Left ventricle myocardium superior (tissue), 1 donor: ENCODE measurements around the gene EML4. TPM values are rescaled to one million over a fixed set of nuclear protein-coding genes. Genes with fewer than 3 reads are reported as not detected.
"Not testable (repeated sequence)": the region's sequence is repeated elsewhere in the genome, so short reads cannot be mapped to it uniquely, and the experiment has no call there.

Source experiments
- ATAC-seq: fragments of 200-7000 bp; cut with Tn5 transposase; one replicate; pipeline ENCODE4 v1.9.1; 2020; ENCODE audit warnings: mild to moderate bottlenecking, moderate library complexity
- DNase-seq: peaks from one replicate; pipeline ENCODE4 v3.0.0-alpha.2; 2020
- intact Hi-C: fragments of 100-400 bp; cut with micrococcal nuclease; formaldehyde crosslinking; loops from one replicate; pipeline ENCODE4 v1.11.0; 2022
- total RNA-seq: library from RNA; stranded (reverse); fragmentation: NEBNext Ultra II Directional; extraction: Animal tissue kit (Norgen Biotek cat#: 25700); gene quantifications from one replicate; pipeline ENCODE4 v1.2.1, GENCODE V29; 2021
- donor health status: DM: no; HTN: yes; CAD: no; lungs with severe emphysema.

Gene EML4
- total RNA-seq, 1 donor from 2014 or later, result 4.7 TPM

- intact Hi-C loops, DNase-seq, ATAC-seq: not testable (repeated sequence)
Observed at GRCh38 chr2:42334865-42335264, 165.7 kb downstream of the EML4 start.

- ATAC-seq, result no peak
- intact Hi-C loops, result no loop called here
Observed at GRCh38 chr2:42335514-42336104, 166.5 kb downstream of the EML4 start.

GRCh38 chr2:42336361-42336965 is 167.3 kb downstream of the EML4 start:
- DNase-seq, result no peak
- intact Hi-C loops, result no loop called here
- ATAC-seq, result peak; percentile 12

More at GRCh38 chr2:42335514-42336104, 166.5 kb downstream of the EML4 start:
- DNase-seq, result no peak

- DNase-seq (no peak), ATAC-seq (no peak)
- intact Hi-C loops, result no loop called here
Observed at GRCh38 chr2:42337356-42337820, 168.2 kb downstream of the EML4 start.

- DNase-seq (no peak), ATAC-seq (no peak)
- intact Hi-C loops, result no loop called here
Observed at GRCh38 chr2:42337846-42338566, 168.9 kb downstream of the EML4 start.

GRCh38 chr2:42338567-42339190 is 169.5 kb downstream of the EML4 start:
- intact Hi-C loops, result no loop called here

GRCh38 chr2:42339191-42339912 is 170.2 kb downstream of the EML4 start:
- DNase-seq (no peak), ATAC-seq (no peak)
- intact Hi-C loops, result no loop called here

More at GRCh38 chr2:42338567-42339190, 169.5 kb downstream of the EML4 start:
- DNase-seq (no peak), ATAC-seq (no peak)

GRCh38 chr2:42340045-42340937 is 171.1 kb downstream of the EML4 start:
- ATAC-seq (no peak), DNase-seq (no peak)
- intact Hi-C loops, result no loop called here

GRCh38 chr2:42340938-42341636 is 171.9 kb downstream of the EML4 start:
- DNase-seq (no peak), ATAC-seq (no peak)
- intact Hi-C loops, result no loop called here

GRCh38 chr2:42342061-42342794 is 173.1 kb downstream of the EML4 start:
- DNase-seq (no peak), ATAC-seq (peak; percentile 82)
- intact Hi-C loops, result no loop called here

- no peak for DNase-seq
- ATAC-seq, result peak; percentile 12
- intact Hi-C loops, result no loop called here
Observed at GRCh38 chr2:42342795-42343241, 173.7 kb downstream of the EML4 start.

- intact Hi-C loops, result no loop called here
- DNase-seq (no peak), ATAC-seq (no peak)
Observed at GRCh38 chr2:42345986-42346385, 176.8 kb downstream of the EML4 start.

GRCh38 chr2:42346856-42347255 is 177.7 kb downstream of the EML4 start:
- DNase-seq, intact Hi-C loops, ATAC-seq: not testable (repeated sequence)

GRCh38 chr2:42347518-42347917 is 178.4 kb downstream of the EML4 start:
- intact Hi-C loops, ATAC-seq, DNase-seq: not testable (repeated sequence)

GRCh38 chr2:42348113-42348805 is 179.1 kb downstream of the EML4 start:
- ATAC-seq, result no peak
- intact Hi-C loops, result no loop called here
- no peak for DNase-seq

GRCh38 chr2:42350434-42351063 is 181.4 kb downstream of the EML4 start:
- intact Hi-C loops, result no loop called here
- ATAC-seq, result no peak
- DNase-seq, result no peak
